HG03045 (cell line): Measurements from ENCODE around the gene NUFIP1.
"Not testable (repeated sequence)": the region's sequence is repeated elsewhere in the genome, so short reads cannot be mapped to it uniquely, and the experiment has no call there.

ENCODE experiments used
- ATAC-seq: cut with Tn5 transposase; IDR thresholded peaks from one replicate; pipeline ENCODE4 v1.9.1; 2021; ENCODE audit warnings: mild to moderate bottlenecking, moderate library complexity; ENCODE audit not compliant: unreplicated experiment

NUFIP1 gene

GRCh38 chr13:44989071-44989889 lies at the start of gene NUFIP1, which contains the start of gene GPALPP1:
NUFIP1 (minus strand) TSS chr13:44989471; CDS start chr13:44989436, 35 bp downstream.
GPALPP1 (plus strand) TSS chr13:44989538; CDS start chr13:44989655, 117 bp downstream.
- ATAC-seq = peak; percentile 97

- no peak for ATAC-seq
Measured at GRCh38 chr13:45036206-45036605, 46.9 kb upstream of the NUFIP1 start.

GRCh38 chr13:45034342-45034741 lies 45.1 kb upstream of the NUFIP1 start:
- ATAC-seq = no peak

GRCh38 chr13:45024847-45025246 lies 35.6 kb upstream of the NUFIP1 start:
- no peak for ATAC-seq

- ATAC-seq = no peak
Measured at GRCh38 chr13:45021250-45021649, 32.0 kb upstream of the NUFIP1 start.

- ATAC-seq = not testable (repeated sequence)
Measured at GRCh38 chr13:45019981-45020380, 30.7 kb upstream of the NUFIP1 start.

GRCh38 chr13:45016792-45017425 lies 27.6 kb upstream of the NUFIP1 start:
- ATAC-seq = no peak

GRCh38 chr13:45015300-45015699 lies 26.0 kb upstream of the NUFIP1 start:
- no peak for ATAC-seq

- no peak for ATAC-seq
Measured at GRCh38 chr13:45011198-45011597, 21.9 kb upstream of the NUFIP1 start.

- no peak for ATAC-seq
Measured at GRCh38 chr13:45007823-45008222, 18.6 kb upstream of the NUFIP1 start.

- no peak for ATAC-seq
Measured at GRCh38 chr13:45007225-45007624, 18.0 kb upstream of the NUFIP1 start.

- no peak for ATAC-seq
Measured at GRCh38 chr13:45004096-45004495, 14.8 kb upstream of the NUFIP1 start.

GRCh38 chr13:45003417-45003816 lies 14.1 kb upstream of the NUFIP1 start:
- no peak for ATAC-seq

- peak; percentile 6 for ATAC-seq
Measured at GRCh38 chr13:44989941-44990340, 670 bp upstream of the NUFIP1 start.

- ATAC-seq = no peak
Measured at GRCh38 chr13:44978328-44978727, 10.9 kb downstream of the NUFIP1 start.

- ATAC-seq = no peak
Measured at GRCh38 chr13:44976949-44977583, 12.2 kb downstream of the NUFIP1 start.

GRCh38 chr13:44976196-44976595 lies 13.1 kb downstream of the NUFIP1 start:
- no peak for ATAC-seq

- peak; percentile 49 for ATAC-seq
Measured at GRCh38 chr13:44974056-44974793, 15.0 kb downstream of the NUFIP1 start.

GRCh38 chr13:44972956-44973581 lies 16.2 kb downstream of the NUFIP1 start:
- no peak for ATAC-seq
